ENCODE measurements around the gene RREB1.

- TF ChIP-seq CTCF (IDR thresholded peaks at IDR 0.05; ENCODE audit: insufficient read depth, low read length) (no peak), REST (IDR thresholded peaks at IDR 0.05; ENCODE audit: insufficient replicate concordance, low read depth) (no peak), POLR2AphosphoS5 (IDR thresholded peaks at IDR 0.05; ENCODE audit: low read depth) (no peak)
These were observed 95.2 kb downstream of the RREB1 start for GRCh38 chr6:7202950-7203349.
